ENCODE measurements around the gene TNIP2. TPM values are rescaled to one million over a fixed set of nuclear protein-coding genes. Genes with fewer than 3 reads are reported as not detected.

Gene TNIP2
- total RNA-seq, 1 donor from 2014 or later = 29.0 TPM

GRCh38 chr4:2723751-2724150 lies 32.4 kb downstream of the TNIP2 start:
- no peak for TF ChIP-seq CTCF (IDR thresholded peaks at IDR 0.05)
- Mint-ChIP-seq H3K9me3 (ENCODE audit: low read depth) (no peaks in the 10 kb centered on the region), H3K4me3 (ENCODE audit: unreplicated experiment) (no peak overlapping the region), H3K27ac (ENCODE audit: unreplicated experiment) (no peak overlapping the region), H3K27me3 (ENCODE audit: low read depth) (no peaks in the 10 kb centered on the region), H3K4me1 (ENCODE audit: low read depth) (no peaks in the 10 kb centered on the region), H3K36me3 (ENCODE audit: low read depth) (peaks cover 8% of the 10 kb centered on the region)
- no peak for DNase-seq (ENCODE audit: low spot score)

- no peak overlapping the region for H3K4me3 Mint-ChIP-seq (ENCODE audit: unreplicated experiment)
- TF ChIP-seq CTCF (IDR thresholded peaks at IDR 0.05) = no peak
- H3K27me3 Mint-ChIP-seq (ENCODE audit: low read depth) = no peaks in the 10 kb centered on the region
- peak; percentile 56 for DNase-seq (ENCODE audit: low spot score)
- no peak overlapping the region for H3K27ac Mint-ChIP-seq (ENCODE audit: unreplicated experiment)
- no peaks in the 10 kb centered on the region for H3K9me3 Mint-ChIP-seq (ENCODE audit: low read depth)
- H3K4me1 Mint-ChIP-seq (ENCODE audit: low read depth) = no peaks in the 10 kb centered on the region
- H3K36me3 Mint-ChIP-seq (ENCODE audit: low read depth) = peaks cover 8% of the 10 kb centered on the region
These were observed 34.1 kb downstream of the TNIP2 start for GRCh38 chr4:2722033-2722432.

GRCh38 chr4:2721586-2721985 lies 34.5 kb downstream of the TNIP2 start:
- no peak for TF ChIP-seq CTCF (IDR thresholded peaks at IDR 0.05)
- H3K4me1 Mint-ChIP-seq (ENCODE audit: low read depth) = no peaks in the 10 kb centered on the region
- H3K36me3 Mint-ChIP-seq (ENCODE audit: low read depth) = peaks cover 8% of the 10 kb centered on the region
- H3K4me3 Mint-ChIP-seq (ENCODE audit: unreplicated experiment) = no peak overlapping the region
- peak; percentile 58 for DNase-seq (ENCODE audit: low spot score)
- no peaks in the 10 kb centered on the region for H3K27me3 Mint-ChIP-seq (ENCODE audit: low read depth)
- H3K9me3 Mint-ChIP-seq (ENCODE audit: low read depth) = no peaks in the 10 kb centered on the region
- H3K27ac Mint-ChIP-seq (ENCODE audit: unreplicated experiment) = no peak overlapping the region

- no peak overlapping the region for H3K27ac Mint-ChIP-seq (ENCODE audit: unreplicated experiment)
- H3K4me1 Mint-ChIP-seq (ENCODE audit: low read depth) = peaks cover 31% of the 10 kb centered on the region
- H3K36me3 Mint-ChIP-seq (ENCODE audit: low read depth) = peaks cover 24% of the 10 kb centered on the region
- H3K4me3 Mint-ChIP-seq (ENCODE audit: unreplicated experiment) = no peak overlapping the region
- peaks cover 3% of the 10 kb centered on the region for H3K9me3 Mint-ChIP-seq (ENCODE audit: low read depth)
- peak; percentile 59 for DNase-seq (ENCODE audit: low spot score)
- TF ChIP-seq CTCF (IDR thresholded peaks at IDR 0.05) = no peak
- H3K27me3 Mint-ChIP-seq (ENCODE audit: low read depth) = no peaks in the 10 kb centered on the region
These were observed 39.9 kb downstream of the TNIP2 start for GRCh38 chr4:2716236-2716635.

GRCh38 chr4:2715426-2715825 lies 40.7 kb downstream of the TNIP2 start:
- H3K27me3 Mint-ChIP-seq (ENCODE audit: low read depth) = no peaks in the 10 kb centered on the region
- H3K4me3 Mint-ChIP-seq (ENCODE audit: unreplicated experiment) = no peak overlapping the region
- peaks cover 3% of the 10 kb centered on the region for H3K9me3 Mint-ChIP-seq (ENCODE audit: low read depth)
- H3K36me3 Mint-ChIP-seq (ENCODE audit: low read depth) = peaks cover 23% of the 10 kb centered on the region
- DNase-seq (ENCODE audit: low spot score) = peak; percentile 21
- no peak for TF ChIP-seq CTCF (IDR thresholded peaks at IDR 0.05)
- H3K27ac Mint-ChIP-seq (ENCODE audit: unreplicated experiment) = no peak overlapping the region
- H3K4me1 Mint-ChIP-seq (ENCODE audit: low read depth) = peaks cover 31% of the 10 kb centered on the region

Data from chondrocyte (in vitro differentiated cells).